CD14-positive monocyte (primary cell): ENCODE data around the gene DMRT2. TPM values are rescaled to one million over a fixed set of nuclear protein-coding genes. Genes with fewer than 3 reads are reported as not detected.

Experiments
- DNase-seq, 3 donors: peaks; one replicate each; pipeline ENCODE4 v3.0.0-alpha.2; 2011 to 2022
- H2AFZ ChIP-seq: 2 replicates; pipeline ENCODE4 v1.6.0; 2012; ENCODE audit warnings: mild to moderate bottlenecking, low read depth, low read length, inconsistent platforms; ENCODE audit not compliant: insufficient read depth, poor library complexity, severe bottlenecking
- H3K27ac ChIP-seq, 2 donors: 1 replicate in 1 of 2; 2 replicates in 1 of 2; pipeline ENCODE4 v1.5.1; 2012 to 2013; ENCODE audit warnings: low read length in 2 of 2, control low read depth in 1 of 2, inconsistent platforms in 1 of 2, low read depth in 1 of 2, mild to moderate bottlenecking in 1 of 2
- H3K27me3 ChIP-seq, 2 donors: one replicate each; pipeline versions ENCODE4 v1.6.0 to v1.6.1; 2011 to 2013; ENCODE audit warnings: low read length in 2 of 2; ENCODE audit not compliant: control insufficient read depth in 2 of 2, insufficient read depth in 2 of 2
- H3K36me3 ChIP-seq, 2 donors: replicated peaks in 1 of 2; 1 replicate in 1 of 2; 2 replicates in 1 of 2; pipeline versions ENCODE4 v1.5.1 to v1.6.1; 2012 to 2013; ENCODE audit warnings: low read length in 2 of 2, control low read depth in 1 of 2, inconsistent platforms in 1 of 2, mild to moderate bottlenecking in 1 of 2; ENCODE audit not compliant: insufficient read depth in 2 of 2, control insufficient read depth in 1 of 2
- H3K4me1 ChIP-seq, 2 donors: 1 replicate in 1 of 2; 2 replicates in 1 of 2; pipeline versions ENCODE4 v1.5.1 to v1.6.1; 2012 to 2013; ENCODE audit warnings: low read length in 2 of 2, control low read depth in 1 of 2, inconsistent platforms in 1 of 2, mild to moderate bottlenecking in 1 of 2, moderate library complexity in 1 of 2; ENCODE audit not compliant: insufficient read depth in 2 of 2, control insufficient read depth in 1 of 2
- H3K4me2 ChIP-seq: replicated peaks from 2 replicates; pipeline ENCODE3; 2012; ENCODE audit warnings: low read length, moderate library complexity, mild to moderate bottlenecking; ENCODE audit not compliant: poor library complexity, severe bottlenecking; ENCODE audit errors: extremely low read depth
- H3K4me3 ChIP-seq, 3 experiments: fragments of 200-600 bp in 1 of 3; sonication (generic) in 1 of 3; replicated peaks in 1 of 3; 1 replicate in 2 of 3; 2 replicates in 1 of 3; pipeline ENCODE4 v1.5.1; 2011 to 2013; ENCODE audit warnings: low read length in 3 of 3, mild to moderate bottlenecking in 3 of 3, control low read depth in 2 of 3, low read depth in 2 of 3, inconsistent platforms in 1 of 3, moderate library complexity in 1 of 3
- H3K79me2 ChIP-seq: 2 replicates; pipeline ENCODE4 v1.6.0; 2012; ENCODE audit warnings: mild to moderate bottlenecking, control low read depth, inconsistent platforms, low read length, moderate library complexity; ENCODE audit not compliant: insufficient read depth
- H3K9ac ChIP-seq: 2 replicates; pipeline ENCODE4 v1.6.0; 2017; ENCODE audit warnings: low read length, mild to moderate bottlenecking; ENCODE audit not compliant: insufficient read depth, poor library complexity, severe bottlenecking
- H3K9me3 ChIP-seq, 2 donors: replicated peaks in 1 of 2; 1 replicate in 1 of 2; 2 replicates in 1 of 2; pipeline versions ENCODE4 v1.5.1 to v1.6.1; 2012 to 2013; ENCODE audit warnings: low read length in 2 of 2, control low read depth in 1 of 2; ENCODE audit not compliant: control insufficient read depth in 1 of 2, insufficient read depth in 1 of 2
- H4K20me1 ChIP-seq: 2 replicates; pipeline ENCODE4 v1.6.0; 2012; ENCODE audit warnings: mild to moderate bottlenecking, low read length, control low read depth, moderate library complexity; ENCODE audit not compliant: insufficient read depth
- H3K27ac Mint-ChIP-seq, 7 donors: one replicate each; pipeline ENCODE4 v1.8.0; 2020; ENCODE audit warnings: mild to moderate bottlenecking in 7 of 7, mixed read lengths in 7 of 7, moderate library complexity in 6 of 7, inconsistent platforms in 2 of 7
- H3K27me3 Mint-ChIP-seq, 3 donors: one replicate each; pipeline ENCODE4 v1.8.0; 2021 to 2022; ENCODE audit warnings: low read depth in 3 of 3, mild to moderate bottlenecking in 3 of 3, mixed read lengths in 3 of 3, moderate library complexity in 3 of 3, inconsistent platforms in 1 of 3
- H3K36me3 Mint-ChIP-seq, 2 donors: one replicate each; pipeline ENCODE4 v1.8.0; 2020; ENCODE audit warnings: mixed read lengths in 2 of 2, inconsistent platforms in 1 of 2, mild to moderate bottlenecking in 1 of 2
- H3K4me1 Mint-ChIP-seq: one replicate; pipeline ENCODE4 v1.8.0; 2020; ENCODE audit warnings: mild to moderate bottlenecking, mixed read lengths
- H3K4me3 Mint-ChIP-seq, 2 donors: one replicate each; pipeline ENCODE4 v1.8.0; 2020; ENCODE audit warnings: mild to moderate bottlenecking in 2 of 2, mixed read lengths in 2 of 2, moderate library complexity in 1 of 2
- H3K9me3 Mint-ChIP-seq, 7 donors: one replicate each; pipeline ENCODE4 v1.8.0; 2020 to 2022; ENCODE audit warnings: mixed read lengths in 7 of 7, mild to moderate bottlenecking in 6 of 7, moderate library complexity in 6 of 7, inconsistent platforms in 2 of 7
- WGBS: methylation state at CpG from one replicate; pipeline ENCODE4 v1.1.5; 2013; ENCODE audit warnings: missing lambda C conversion rate; ENCODE audit not compliant: insufficient coverage; 5-methylcytosine and 5-hydroxymethylcytosine counted together
- intact Hi-C, 2 donors: fragments of 100-400 bp; cut with micrococcal nuclease; formaldehyde crosslinking; loops; one replicate each; pipeline versions ENCODE4 v1.15.0 to v1.15.1; 2023
- polyA minus RNA-seq: library from RNA; depleted of rRNA, polyadenylated mRNA; stranded (reverse); fragments of >200 nt; gene quantifications from 2 replicates; pipeline ENCODE4 v1.2.3, GENCODE V29; 2012
- polyA plus RNA-seq, 3 donors: library from polyadenylated mRNA; depleted of rRNA in 1 of 3; unstranded in 2 of 3; stranded (reverse) in 1 of 3; fragments of 300-500 nt in 2 of 3; fragments of >200 nt in 1 of 3; fragmentation: Illumina TruSeq in 2 of 3; gene quantifications; 1 replicate in 2 of 3; 2 replicates in 1 of 3; pipeline ENCODE4 v1.2.3, GENCODE V29; 2012 to 2021
- total RNA-seq, 12 experiments: library from RNA in 1 of 12; stranded (reverse) in 1 of 12; fragments of 120-200 nt in 1 of 12; gene quantifications; one replicate each; pipeline ENCODE4 v1.2.4 and lab custom pipeline; 2013 to 2026; ENCODE audit warnings: mixed read lengths in 6 of 12, inconsistent platforms in 1 of 12
- TF ChIP-seq, protein P1 (sequence below): fragments of 200-600 bp; IDR thresholded peaks from one replicate; pipeline ENCODE4 v1.8.0; 2022; ENCODE audit warnings: antibody characterized with exemption, mild to moderate bottlenecking

The DMRT2 gene
- not detected for total RNA-seq (2013)
- polyA plus RNA-seq: not detected
- polyA minus RNA-seq: not detected in 2 replicates
- total RNA-seq (lab: John Stamatoyannopoulos, UW): 0 to 0.48 (median 0.08) reads per million in 11 experiments

DNA sequence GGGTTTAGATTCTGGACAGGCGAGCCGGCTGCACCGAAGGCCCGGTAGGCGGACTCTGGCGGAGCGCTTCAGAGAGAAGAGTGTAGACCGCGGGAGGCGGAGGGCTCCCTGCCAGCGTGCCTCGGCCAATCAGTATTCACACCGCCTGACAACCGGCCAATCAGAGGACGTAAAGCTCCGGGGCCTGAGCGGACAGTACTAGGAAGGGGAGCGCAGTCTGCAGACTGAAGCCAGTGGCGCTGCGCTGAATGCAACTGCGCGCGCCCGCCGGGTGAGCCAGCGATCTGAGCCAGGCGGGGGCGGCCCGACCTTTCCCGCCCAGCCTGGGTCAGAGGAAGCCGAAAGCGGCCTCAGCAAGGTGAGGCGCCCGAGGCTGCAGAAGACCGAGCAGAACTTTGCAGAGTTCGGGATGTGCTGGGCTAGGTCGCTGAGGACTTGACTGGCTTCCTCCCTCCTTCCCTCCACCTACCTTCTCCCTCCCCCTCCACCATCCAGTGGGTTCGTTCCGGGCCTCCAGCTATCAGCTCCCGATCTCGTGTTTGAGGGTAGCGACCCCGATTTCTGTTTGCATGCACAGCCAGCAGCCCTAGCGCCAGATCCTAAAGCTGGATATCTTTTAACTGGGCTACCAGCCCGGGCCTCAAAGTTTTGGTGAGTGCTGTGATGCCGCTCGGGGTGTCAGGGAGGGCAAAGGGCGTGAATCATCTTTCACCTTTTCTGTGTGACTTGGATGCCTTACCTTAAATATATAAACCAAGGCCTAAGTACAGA lies at the start of gene DMRT2:
DMRT2 (plus strand) TSS at position 233 of the 771 bp plus-strand sequence. CDS start 1,257 bp downstream, outside the sequence.
- Histone ChIP-seq H3K4me2 (peak within 1 kb of the TSS; percentile 56), H3K9ac (no peak within 1 kb of the TSS), H3K4me1 (peaks cover 37 to 58% of the 10 kb centered on the region in 2 donors), H3K27me3 (peaks cover 91 to 97% of the 10 kb centered on the region in 2 donors), H3K27ac (no peak within 1 kb of the TSS), H3K4me3 (peak within 1 kb of the TSS in 1 of 3 experiments; percentile 53), H3K79me2 (no peaks in the 10 kb centered on the region), H4K20me1 (no peaks in the 10 kb centered on the region), H2AFZ (peak within 1 kb of the TSS; percentile 35), H3K9me3 (peaks cover 7 to 74% of the 10 kb centered on the region in 2 donors), H3K36me3 (no peaks in the 10 kb centered on the region)
- peaks cover 64% of the 10 kb centered on the region for H3K4me1 Mint-ChIP-seq
- peak in 2 of 3 donors; percentile 25 to 50 for DNase-seq
- H3K4me3 Mint-ChIP-seq: peak within 1 kb of the TSS; percentile 56 to 99
- TF ChIP-seq, protein P1, sequence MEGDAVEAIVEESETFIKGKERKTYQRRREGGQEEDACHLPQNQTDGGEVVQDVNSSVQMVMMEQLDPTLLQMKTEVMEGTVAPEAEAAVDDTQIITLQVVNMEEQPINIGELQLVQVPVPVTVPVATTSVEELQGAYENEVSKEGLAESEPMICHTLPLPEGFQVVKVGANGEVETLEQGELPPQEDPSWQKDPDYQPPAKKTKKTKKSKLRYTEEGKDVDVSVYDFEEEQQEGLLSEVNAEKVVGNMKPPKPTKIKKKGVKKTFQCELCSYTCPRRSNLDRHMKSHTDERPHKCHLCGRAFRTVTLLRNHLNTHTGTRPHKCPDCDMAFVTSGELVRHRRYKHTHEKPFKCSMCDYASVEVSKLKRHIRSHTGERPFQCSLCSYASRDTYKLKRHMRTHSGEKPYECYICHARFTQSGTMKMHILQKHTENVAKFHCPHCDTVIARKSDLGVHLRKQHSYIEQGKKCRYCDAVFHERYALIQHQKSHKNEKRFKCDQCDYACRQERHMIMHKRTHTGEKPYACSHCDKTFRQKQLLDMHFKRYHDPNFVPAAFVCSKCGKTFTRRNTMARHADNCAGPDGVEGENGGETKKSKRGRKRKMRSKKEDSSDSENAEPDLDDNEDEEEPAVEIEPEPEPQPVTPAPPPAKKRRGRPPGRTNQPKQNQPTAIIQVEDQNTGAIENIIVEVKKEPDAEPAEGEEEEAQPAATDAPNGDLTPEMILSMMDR: no peak
- peaks cover 96 to 98% (median 98%) of the 10 kb centered on the region in 3 donors for H3K27me3 Mint-ChIP-seq
- H3K27ac Mint-ChIP-seq: peak within 1 kb of the TSS in 1 of 7 donors; percentile 18
- H3K9me3 Mint-ChIP-seq: peaks cover 3 to 68% (median 43%) of the 10 kb centered on the region in 7 donors
- WGBS: 2% methylated on average over 48 of the region's 48 CpGs
- H3K36me3 Mint-ChIP-seq: peaks cover 13 to 22% of the 10 kb centered on the region in 2 donors
- intact Hi-C loops: no loop called here

DNA sequence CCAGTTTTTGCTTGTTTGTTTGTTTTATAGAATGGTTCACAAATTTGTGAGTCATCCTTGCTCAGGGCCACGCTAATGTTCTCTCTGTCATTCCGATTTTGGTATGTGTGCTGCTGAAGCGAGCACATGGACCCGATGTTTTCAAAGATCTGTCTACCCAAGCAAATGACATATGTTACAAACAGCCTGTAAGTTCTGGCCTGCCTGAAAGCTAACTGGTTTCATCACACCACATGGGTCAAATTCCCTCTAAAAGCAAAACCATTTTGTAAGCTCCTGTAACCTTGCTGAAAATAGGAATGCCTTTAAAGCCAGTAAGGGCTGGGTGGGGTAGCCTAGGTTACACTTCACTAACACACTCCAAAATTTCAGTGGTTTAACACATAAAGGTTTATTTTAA lies 48.3 kb upstream of the DMRT2 start:
- Histone ChIP-seq H3K36me3 (no peaks in the 10 kb centered on the region), H3K4me3 (no peak overlapping the region), H2AFZ (no peak overlapping the region), H3K27me3 (no peaks in the 10 kb centered on the region), H3K4me2 (no peak overlapping the region), H4K20me1 (no peaks in the 10 kb centered on the region), H3K27ac (no peak overlapping the region), H3K4me1 (peaks cover 9 to 18% of the 10 kb centered on the region in 2 donors), H3K79me2 (no peaks in the 10 kb centered on the region), H3K9ac (no peak overlapping the region), H3K9me3 (peaks cover 0 to 11% of the 10 kb centered on the region in 2 donors)
- 94% methylated on average over 3 of the region's 4 CpGs for WGBS
- H3K4me1 Mint-ChIP-seq: peaks cover 17% of the 10 kb centered on the region
- peaks cover 4 to 16% (median 4%) of the 10 kb centered on the region in 3 donors for H3K27me3 Mint-ChIP-seq
- TF ChIP-seq, protein P1: no peak
- H3K4me3 Mint-ChIP-seq: no peak overlapping the region
- intact Hi-C loops: loop anchor here (10.0 kb wide), 2 partner anchors 387 to 527 kb away; no protein-coding TSS in a partner anchor
- no peak overlapping the region for H3K27ac Mint-ChIP-seq
- no peak for DNase-seq
- peaks cover 4 to 11% (median 7%) of the 10 kb centered on the region in 7 donors for H3K9me3 Mint-ChIP-seq
- no peaks in the 10 kb centered on the region for H3K36me3 Mint-ChIP-seq
